Liver (tissue), 3 donors: ENCODE data around the gene RPA3.

Experiments
- ATF3 ChIP-seq: IDR thresholded peaks from 2 replicates; pipeline ENCODE4 v1.6.1; 2016; ENCODE audit warnings: antibody characterized with exemption
- CTCF ChIP-seq: fragments of 150-350 bp; IDR thresholded peaks from 2 replicates; pipeline ENCODE4 v1.5.1; 2017; ENCODE audit warnings: improper control_type of control experiment, low read depth, low read length; ENCODE audit not compliant: missing input control
- JUND ChIP-seq, 2 donors: IDR thresholded peaks; 2 replicates each; pipeline ENCODE4 v1.6.1; 2016; ENCODE audit warnings: antibody characterized with exemption in 2 of 2
- RAD21 ChIP-seq, 2 donors: IDR thresholded peaks; 2 replicates each; pipeline ENCODE4 v1.6.1; 2016; ENCODE audit warnings: antibody characterized with exemption in 2 of 2, mild to moderate bottlenecking in 2 of 2
- RXRA ChIP-seq, 2 donors: IDR thresholded peaks; 2 replicates each; pipeline ENCODE4 v1.6.1; 2017 to 2018; ENCODE audit warnings: antibody characterized with exemption in 2 of 2, mild to moderate bottlenecking in 1 of 2
- YY1 ChIP-seq: IDR thresholded peaks from 2 replicates; pipeline ENCODE4 v1.6.1; 2016; ENCODE audit warnings: antibody characterized with exemption, mild to moderate bottlenecking
- TF ChIP-seq, protein P1 (sequence below): IDR thresholded peaks from 2 replicates; pipeline ENCODE4 v1.6.1; 2016; ENCODE audit warnings: antibody characterized with exemption
- TF ChIP-seq, protein P2 (sequence below): IDR thresholded peaks from 2 replicates; pipeline ENCODE4 v1.6.1; 2016; ENCODE audit warnings: antibody characterized with exemption, mild to moderate bottlenecking
- TF ChIP-seq, protein P3 (sequence below): IDR thresholded peaks from 2 replicates; pipeline ENCODE4 v1.6.1; 2016; ENCODE audit warnings: antibody characterized with exemption
- donor health status: healthy.
- donor health status: healthy.

DNA sequence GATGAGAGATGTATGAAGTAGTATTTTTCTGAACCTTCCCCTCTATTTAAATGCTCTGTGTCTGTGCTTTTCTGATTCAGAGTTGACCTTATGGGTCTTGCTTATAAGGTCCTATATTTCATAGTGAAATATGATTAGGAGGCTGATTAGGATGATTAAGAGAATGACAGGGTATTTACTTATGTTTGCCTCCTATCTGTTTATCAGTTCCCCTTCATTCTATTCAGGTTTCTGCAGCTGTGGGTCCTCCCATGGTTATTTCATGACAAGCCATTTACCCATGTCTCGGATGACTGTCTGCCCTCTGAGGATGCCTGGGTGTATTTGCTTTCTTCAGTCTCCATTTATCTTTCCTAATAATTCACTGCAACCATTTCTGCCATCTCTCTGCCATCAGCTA is 16.9 kb downstream of the RPA3 start:
- TF ChIP-seq CTCF (no peak), JUND (IDR thresholded peaks at IDR 0.05) (no peak), RXRA (IDR thresholded peaks at IDR 0.05) (no peak), YY1 (no peak), ATF3 (no peak), RAD21 (IDR thresholded peaks at IDR 0.05) (no peak)
- TF ChIP-seq, protein P1, sequence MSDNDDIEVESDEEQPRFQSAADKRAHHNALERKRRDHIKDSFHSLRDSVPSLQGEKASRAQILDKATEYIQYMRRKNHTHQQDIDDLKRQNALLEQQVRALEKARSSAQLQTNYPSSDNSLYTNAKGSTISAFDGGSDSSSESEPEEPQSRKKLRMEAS = no peak
- TF ChIP-seq, protein P2, sequence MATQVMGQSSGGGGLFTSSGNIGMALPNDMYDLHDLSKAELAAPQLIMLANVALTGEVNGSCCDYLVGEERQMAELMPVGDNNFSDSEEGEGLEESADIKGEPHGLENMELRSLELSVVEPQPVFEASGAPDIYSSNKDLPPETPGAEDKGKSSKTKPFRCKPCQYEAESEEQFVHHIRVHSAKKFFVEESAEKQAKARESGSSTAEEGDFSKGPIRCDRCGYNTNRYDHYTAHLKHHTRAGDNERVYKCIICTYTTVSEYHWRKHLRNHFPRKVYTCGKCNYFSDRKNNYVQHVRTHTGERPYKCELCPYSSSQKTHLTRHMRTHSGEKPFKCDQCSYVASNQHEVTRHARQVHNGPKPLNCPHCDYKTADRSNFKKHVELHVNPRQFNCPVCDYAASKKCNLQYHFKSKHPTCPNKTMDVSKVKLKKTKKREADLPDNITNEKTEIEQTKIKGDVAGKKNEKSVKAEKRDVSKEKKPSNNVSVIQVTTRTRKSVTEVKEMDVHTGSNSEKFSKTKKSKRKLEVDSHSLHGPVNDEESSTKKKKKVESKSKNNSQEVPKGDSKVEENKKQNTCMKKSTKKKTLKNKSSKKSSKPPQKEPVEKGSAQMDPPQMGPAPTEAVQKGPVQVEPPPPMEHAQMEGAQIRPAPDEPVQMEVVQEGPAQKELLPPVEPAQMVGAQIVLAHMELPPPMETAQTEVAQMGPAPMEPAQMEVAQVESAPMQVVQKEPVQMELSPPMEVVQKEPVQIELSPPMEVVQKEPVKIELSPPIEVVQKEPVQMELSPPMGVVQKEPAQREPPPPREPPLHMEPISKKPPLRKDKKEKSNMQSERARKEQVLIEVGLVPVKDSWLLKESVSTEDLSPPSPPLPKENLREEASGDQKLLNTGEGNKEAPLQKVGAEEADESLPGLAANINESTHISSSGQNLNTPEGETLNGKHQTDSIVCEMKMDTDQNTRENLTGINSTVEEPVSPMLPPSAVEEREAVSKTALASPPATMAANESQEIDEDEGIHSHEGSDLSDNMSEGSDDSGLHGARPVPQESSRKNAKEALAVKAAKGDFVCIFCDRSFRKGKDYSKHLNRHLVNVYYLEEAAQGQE = no peak
- TF ChIP-seq, protein P3, sequence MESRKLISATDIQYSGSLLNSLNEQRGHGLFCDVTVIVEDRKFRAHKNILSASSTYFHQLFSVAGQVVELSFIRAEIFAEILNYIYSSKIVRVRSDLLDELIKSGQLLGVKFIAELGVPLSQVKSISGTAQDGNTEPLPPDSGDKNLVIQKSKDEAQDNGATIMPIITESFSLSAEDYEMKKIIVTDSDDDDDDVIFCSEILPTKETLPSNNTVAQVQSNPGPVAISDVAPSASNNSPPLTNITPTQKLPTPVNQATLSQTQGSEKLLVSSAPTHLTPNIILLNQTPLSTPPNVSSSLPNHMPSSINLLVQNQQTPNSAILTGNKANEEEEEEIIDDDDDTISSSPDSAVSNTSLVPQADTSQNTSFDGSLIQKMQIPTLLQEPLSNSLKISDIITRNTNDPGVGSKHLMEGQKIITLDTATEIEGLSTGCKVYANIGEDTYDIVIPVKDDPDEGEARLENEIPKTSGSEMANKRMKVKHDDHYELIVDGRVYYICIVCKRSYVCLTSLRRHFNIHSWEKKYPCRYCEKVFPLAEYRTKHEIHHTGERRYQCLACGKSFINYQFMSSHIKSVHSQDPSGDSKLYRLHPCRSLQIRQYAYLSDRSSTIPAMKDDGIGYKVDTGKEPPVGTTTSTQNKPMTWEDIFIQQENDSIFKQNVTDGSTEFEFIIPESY = no peak
